ENCODE data around the gene SCARB1.

The SCARB1 gene

GRCh38 chr12:124779161-124780141, 84.2 kb downstream of the SCARB1 start:
- Histone ChIP-seq H3K27ac (replicated peaks) (no peak overlapping the region), H3K4me3 (replicated peaks; ENCODE audit: insufficient read depth, low read length) (no peak overlapping the region), H3K27me3 (ENCODE audit: insufficient read depth, poor library complexity, severe bottlenecking) (no peaks in the 10 kb centered on the region)
- DNase-seq (ENCODE audit: low read depth in 1 of 2, low spot score in 1 of 2), result no peak
- TF ChIP-seq REST (IDR thresholded peaks at IDR 0.05; ENCODE audit: insufficient replicate concordance, low read depth) (no peak), SPI1 (IDR thresholded peaks at IDR 0.05; ENCODE audit: borderline replicate concordance, low read depth) (no peak), POLR2AphosphoS5 (IDR thresholded peaks at IDR 0.05; ENCODE audit: low read depth) (no peak), GABPA (IDR thresholded peaks at IDR 0.05; ENCODE audit: low read depth) (no peak), CTCF (IDR thresholded peaks at IDR 0.05; ENCODE audit: insufficient read depth, low read length) (no peak)

DNA sequence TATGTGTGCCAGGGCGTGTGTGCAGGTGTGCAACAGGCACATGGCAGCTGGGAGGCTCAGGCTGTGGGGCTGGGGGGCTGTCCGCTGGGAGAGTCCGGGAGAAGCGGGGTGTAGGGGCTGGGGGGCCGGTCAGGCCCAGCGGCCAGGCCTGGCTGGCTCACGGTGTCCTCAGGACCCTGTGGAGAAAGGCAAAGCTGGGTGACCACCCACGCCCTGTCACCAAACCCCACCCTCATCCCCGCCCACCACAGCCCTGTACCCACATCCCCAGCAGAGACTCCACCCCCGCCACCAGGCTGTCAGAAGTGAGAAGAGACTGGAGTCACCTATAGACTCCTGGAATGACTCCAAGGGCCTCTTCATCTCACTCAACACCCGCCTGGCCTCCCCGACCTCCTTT, 85.3 kb downstream of the SCARB1 start:
- no peak overlapping the region for H3K27ac ChIP-seq (replicated peaks)

More for the DNA sequence above, 85.3 kb downstream of the SCARB1 start:
- no peak for DNase-seq (ENCODE audit: low read depth in 1 of 2, low spot score in 1 of 2)
- no peak for TF ChIP-seq REST (IDR thresholded peaks at IDR 0.05; ENCODE audit: insufficient replicate concordance, low read depth)
- no peak for TF ChIP-seq SPI1 (IDR thresholded peaks at IDR 0.05; ENCODE audit: borderline replicate concordance, low read depth)
- no peak for TF ChIP-seq CTCF (IDR thresholded peaks at IDR 0.05; ENCODE audit: insufficient read depth, low read length)
- no peak for TF ChIP-seq POLR2AphosphoS5 (IDR thresholded peaks at IDR 0.05; ENCODE audit: low read depth)
- no peak for TF ChIP-seq GABPA (IDR thresholded peaks at IDR 0.05; ENCODE audit: low read depth)
- Histone ChIP-seq H3K4me3 (replicated peaks; ENCODE audit: insufficient read depth, low read length) (no peak overlapping the region), H3K27me3 (ENCODE audit: insufficient read depth, poor library complexity, severe bottlenecking) (no peaks in the 10 kb centered on the region)

Data from HL-60 (cell line).